HL-60/S4 (cell line): ENCODE data around the gene VGLL3.
"Not testable (repeated sequence)": the region's sequence is repeated elsewhere in the genome, so short reads cannot be mapped to it uniquely, and the experiment has no call there.

Source experiments
- in situ Hi-C: fragments of 300-500 bp; cut with MboI; formaldehyde crosslinking; loops from 2 replicates; pipeline ENCODE4 v1.14.3; 2022; ENCODE audit warnings: low sequenced_read_pairs

VGLL3 gene

GRCh38 chr3:86990734-86991481 lies at the start of gene VGLL3:
Gene VGLL3 (minus strand): TSS chr3:86991149. CDS start chr3:86990743, 406 bp downstream.
- in situ Hi-C loops, result no loop called here

- in situ Hi-C loops, result no loop called here
These were observed 46.7 kb upstream of the VGLL3 start for GRCh38 chr3:87037652-87038051.

- in situ Hi-C loops, result no loop called here
These were observed 45.7 kb upstream of the VGLL3 start for GRCh38 chr3:87036671-87037070.

- in situ Hi-C loops, result no loop called here
These were observed 44.4 kb upstream of the VGLL3 start for GRCh38 chr3:87035339-87035738.

GRCh38 chr3:87033205-87033604 lies 42.3 kb upstream of the VGLL3 start:
- in situ Hi-C loops, result no loop called here

- in situ Hi-C loops, result no loop called here
These were observed 35.0 kb upstream of the VGLL3 start for GRCh38 chr3:87025661-87026645.

GRCh38 chr3:87017370-87017769 lies 26.4 kb upstream of the VGLL3 start:
- in situ Hi-C loops, result not testable (repeated sequence)

- in situ Hi-C loops, result no loop called here
These were observed 18.3 kb upstream of the VGLL3 start for GRCh38 chr3:87009271-87009670.

- in situ Hi-C loops, result no loop called here
These were observed 16.0 kb upstream of the VGLL3 start for GRCh38 chr3:87006844-87007439.

- in situ Hi-C loops, result no loop called here
These were observed 13.9 kb upstream of the VGLL3 start for GRCh38 chr3:87004883-87005282.

- in situ Hi-C loops, result no loop called here
These were observed 11.4 kb upstream of the VGLL3 start for GRCh38 chr3:87002346-87002745.

- in situ Hi-C loops, result no loop called here
These were observed 10.6 kb upstream of the VGLL3 start for GRCh38 chr3:87001473-87002098.

GRCh38 chr3:87000940-87001339 lies 10.0 kb upstream of the VGLL3 start:
- in situ Hi-C loops, result no loop called here

- in situ Hi-C loops, result no loop called here
These were observed 7.6 kb upstream of the VGLL3 start for GRCh38 chr3:86998569-86998968.

GRCh38 chr3:86996261-86996955 lies 5.5 kb upstream of the VGLL3 start:
- in situ Hi-C loops, result no loop called here

- in situ Hi-C loops, result no loop called here
These were observed 4.6 kb upstream of the VGLL3 start for GRCh38 chr3:86995537-86995936.

- in situ Hi-C loops, result no loop called here
These were observed 2.8 kb upstream of the VGLL3 start for GRCh38 chr3:86993704-86994103.

GRCh38 chr3:86991840-86992435 lies 989 bp upstream of the VGLL3 start:
- in situ Hi-C loops, result no loop called here

GRCh38 chr3:86991482-86991815 lies 500 bp upstream of the VGLL3 start:
- in situ Hi-C loops, result no loop called here
